ENCODE measurements around the gene CDC16.
"Not testable (repeated sequence)": the region's sequence is repeated elsewhere in the genome, so short reads cannot be mapped to it uniquely, and the experiment has no call there.

CDC16 gene

DNA sequence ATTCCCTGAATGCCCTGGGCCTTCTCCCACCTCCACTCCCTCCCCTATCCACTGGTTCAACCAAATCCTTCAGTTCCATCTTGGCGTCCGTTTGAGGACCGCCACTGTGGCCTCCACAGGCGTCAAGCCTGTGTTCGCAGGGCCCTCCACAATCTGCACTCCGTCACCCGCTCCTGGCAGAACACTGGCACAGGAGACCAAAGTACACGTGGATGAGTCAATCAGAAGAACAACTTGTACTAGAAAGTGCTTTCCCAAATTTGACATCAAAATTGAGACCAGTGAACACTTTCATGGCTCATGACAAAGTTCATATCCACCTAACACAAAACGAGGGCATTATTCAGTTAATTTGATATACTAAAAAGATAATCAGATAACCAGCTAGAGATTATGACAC is 6.5 kb upstream of the CDC16 start:
- DNase-seq (ENCODE audit: low read depth, low spot score): no peak

DNA sequence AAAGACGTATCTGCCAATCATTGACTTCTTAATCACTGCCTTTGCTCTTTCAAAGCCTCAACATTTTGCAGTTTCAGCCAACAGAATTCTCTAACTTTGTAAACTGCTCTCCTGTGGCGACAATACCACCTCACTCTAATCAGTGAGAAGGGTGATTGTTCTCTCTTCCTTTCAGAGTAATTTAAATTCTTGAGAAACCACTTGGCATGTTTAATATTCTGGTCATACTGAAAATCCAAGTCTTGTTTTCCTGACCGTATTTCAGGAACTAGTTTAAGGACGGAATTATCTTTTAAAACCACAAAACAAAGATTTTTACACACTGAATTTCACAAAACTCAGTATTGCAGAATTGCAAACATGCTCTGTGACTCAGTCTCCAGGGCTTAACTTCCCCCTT is 5.2 kb upstream of the CDC16 start:
- DNase-seq (ENCODE audit: low read depth, low spot score): no peak

DNA sequence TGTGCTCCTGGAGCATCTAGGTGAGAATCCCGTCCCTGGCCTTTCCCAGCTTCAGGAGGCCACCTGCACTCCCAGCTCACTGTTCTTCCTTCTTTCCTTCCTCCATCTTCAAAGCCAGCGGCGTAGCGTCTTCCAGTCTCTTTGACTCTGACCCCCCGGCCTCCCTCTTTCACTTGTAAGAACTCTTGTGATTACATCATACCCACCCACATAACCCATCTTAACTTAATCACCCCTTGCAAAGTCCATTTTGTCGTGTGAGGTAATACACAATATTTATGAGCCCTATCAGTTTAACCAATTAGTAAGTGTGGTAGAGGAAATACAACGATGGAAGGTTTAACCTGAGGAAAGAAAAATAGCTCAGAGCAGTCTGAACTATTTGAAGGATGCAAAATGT is 4.6 kb upstream of the CDC16 start:
- no peak for DNase-seq (ENCODE audit: low read depth, low spot score)

DNA sequence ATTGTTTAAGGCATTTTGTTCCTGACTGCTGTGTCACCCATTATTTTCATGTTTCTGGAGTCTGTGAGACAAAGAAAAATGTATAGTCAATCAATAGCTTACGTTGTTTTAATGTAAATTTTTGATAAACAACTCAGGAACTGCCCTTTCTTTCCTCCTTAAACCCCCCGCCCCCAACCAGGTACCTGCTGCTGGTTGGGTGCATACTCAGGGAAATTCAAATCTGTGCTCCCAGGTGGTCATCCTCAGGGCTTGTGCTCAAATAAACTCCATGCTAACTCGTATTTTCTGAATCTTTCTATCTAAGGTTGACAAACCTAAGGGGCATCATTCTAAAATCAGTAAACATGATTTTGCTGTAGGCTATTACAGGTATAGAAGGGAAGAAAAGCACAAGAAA is 4.1 kb upstream of the CDC16 start:
- DNase-seq (ENCODE audit: low read depth, low spot score): no peak

DNA sequence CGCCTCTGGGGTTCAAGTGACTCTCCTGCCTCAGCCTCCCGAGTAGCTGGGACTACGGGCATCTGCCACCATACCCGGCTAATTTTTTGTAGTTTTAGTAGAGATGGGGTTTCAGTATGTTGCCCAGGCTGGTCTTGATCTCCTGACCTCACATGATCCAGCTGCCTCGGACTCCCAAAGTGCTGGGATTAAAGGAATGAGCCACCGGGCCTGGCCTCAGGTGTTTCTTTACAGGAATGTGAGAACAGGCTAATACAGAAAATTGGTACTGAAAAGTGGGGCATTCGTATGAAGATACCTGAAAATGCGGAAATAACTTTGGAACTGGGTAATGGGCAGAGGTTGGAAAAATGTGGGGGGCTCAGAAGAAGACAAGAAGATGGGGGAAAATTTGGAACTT is 2.8 kb upstream of the CDC16 start:
- no peak for DNase-seq (ENCODE audit: low read depth, low spot score)

DNA sequence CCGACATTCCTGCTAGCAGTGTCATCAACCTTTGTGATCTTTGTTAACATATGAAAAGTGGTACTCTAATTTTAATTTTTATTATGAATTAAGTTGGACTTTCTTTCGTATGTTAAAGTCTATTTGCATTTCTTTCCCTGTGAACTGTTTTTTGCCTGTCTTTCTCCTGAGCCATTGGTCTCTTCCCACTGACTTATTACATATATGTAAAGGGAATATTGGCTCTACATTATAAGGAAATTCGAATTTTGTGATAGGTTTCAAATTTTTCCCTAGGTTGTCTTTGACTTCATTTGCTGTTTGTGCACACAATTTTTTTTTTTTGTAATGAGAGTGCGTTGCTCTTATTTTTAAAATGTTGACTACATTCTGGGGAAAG is 442 bp upstream of the CDC16 start:
- DNase-seq (ENCODE audit: low read depth, low spot score): no peak

DNA sequence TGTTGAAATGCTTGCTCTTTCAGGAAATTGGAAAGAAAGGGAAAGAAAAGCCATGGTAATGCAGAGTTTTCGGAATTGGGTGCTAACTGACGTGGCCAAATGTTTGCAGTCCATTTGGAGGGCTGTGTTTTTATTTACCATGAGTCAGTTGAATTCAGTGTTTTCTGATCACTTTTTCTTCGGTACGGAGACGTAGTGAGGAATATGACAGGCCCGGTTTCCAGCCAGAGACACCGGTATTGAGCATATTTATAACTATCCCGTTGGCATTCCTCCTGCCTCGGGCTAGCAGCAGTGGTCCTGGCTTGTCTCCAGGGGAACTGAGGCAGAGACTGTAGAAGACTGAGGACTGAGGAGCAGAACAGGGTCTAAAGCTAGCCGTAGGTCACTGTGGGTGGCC is 1.0 kb downstream of the CDC16 start:
- no peak for DNase-seq (ENCODE audit: low read depth, low spot score)

DNA sequence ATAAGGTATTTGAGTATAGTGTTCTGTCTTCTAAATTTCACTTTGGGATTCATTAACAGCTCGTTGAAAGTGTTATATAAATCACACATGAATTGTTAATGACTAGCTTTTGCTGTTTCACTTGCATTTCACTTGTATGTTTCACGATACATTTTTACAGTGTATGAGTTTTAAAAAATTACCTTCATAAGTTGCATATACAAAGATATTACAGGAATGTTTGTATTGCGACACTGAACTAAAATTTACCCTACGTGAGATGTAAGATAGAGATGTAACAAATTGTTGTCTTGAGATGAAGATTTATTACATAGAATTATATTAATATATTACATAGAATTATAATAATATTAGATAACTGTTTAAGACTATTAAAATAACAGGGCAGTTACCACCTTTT is 1.5 kb downstream of the CDC16 start:
- DNase-seq (ENCODE audit: low read depth, low spot score): no peak

GRCh38 chr13:114237415-114238112 is 2.9 kb downstream of the CDC16 start:
- DNase-seq (ENCODE audit: low read depth, low spot score): no peak

GRCh38 chr13:114241918-114242317 is 7.2 kb downstream of the CDC16 start:
- DNase-seq (ENCODE audit: low read depth, low spot score): no peak

- DNase-seq (ENCODE audit: low read depth, low spot score): no peak
Measured at GRCh38 chr13:114243971-114244370, 9.3 kb downstream of the CDC16 start.

GRCh38 chr13:114244637-114245036 is 9.9 kb downstream of the CDC16 start:
- no peak for DNase-seq (ENCODE audit: low read depth, low spot score)

GRCh38 chr13:114248011-114248410 is 13.3 kb downstream of the CDC16 start:
- no peak for DNase-seq (ENCODE audit: low read depth, low spot score)

DNA sequence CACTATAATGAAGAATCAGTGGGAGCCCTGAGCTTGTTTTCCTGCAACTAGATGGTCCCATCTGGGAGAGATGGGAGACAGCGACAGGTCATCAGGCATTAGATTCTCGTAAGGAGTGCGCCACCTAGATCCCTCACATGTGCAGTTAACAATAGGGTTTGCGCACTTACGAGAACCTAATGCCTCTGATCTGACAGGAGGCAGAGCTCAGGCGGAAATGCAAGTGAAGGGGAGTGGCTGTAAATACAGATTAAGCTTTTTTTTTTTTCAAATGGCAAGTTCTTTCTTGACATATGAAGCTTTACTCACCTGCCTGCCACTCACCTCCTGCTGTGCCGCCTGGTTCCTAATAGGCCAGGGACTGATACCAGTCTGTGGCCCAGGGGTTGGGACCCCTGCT is 14.4 kb downstream of the CDC16 start:
- DNase-seq (ENCODE audit: low read depth, low spot score): no peak

DNA sequence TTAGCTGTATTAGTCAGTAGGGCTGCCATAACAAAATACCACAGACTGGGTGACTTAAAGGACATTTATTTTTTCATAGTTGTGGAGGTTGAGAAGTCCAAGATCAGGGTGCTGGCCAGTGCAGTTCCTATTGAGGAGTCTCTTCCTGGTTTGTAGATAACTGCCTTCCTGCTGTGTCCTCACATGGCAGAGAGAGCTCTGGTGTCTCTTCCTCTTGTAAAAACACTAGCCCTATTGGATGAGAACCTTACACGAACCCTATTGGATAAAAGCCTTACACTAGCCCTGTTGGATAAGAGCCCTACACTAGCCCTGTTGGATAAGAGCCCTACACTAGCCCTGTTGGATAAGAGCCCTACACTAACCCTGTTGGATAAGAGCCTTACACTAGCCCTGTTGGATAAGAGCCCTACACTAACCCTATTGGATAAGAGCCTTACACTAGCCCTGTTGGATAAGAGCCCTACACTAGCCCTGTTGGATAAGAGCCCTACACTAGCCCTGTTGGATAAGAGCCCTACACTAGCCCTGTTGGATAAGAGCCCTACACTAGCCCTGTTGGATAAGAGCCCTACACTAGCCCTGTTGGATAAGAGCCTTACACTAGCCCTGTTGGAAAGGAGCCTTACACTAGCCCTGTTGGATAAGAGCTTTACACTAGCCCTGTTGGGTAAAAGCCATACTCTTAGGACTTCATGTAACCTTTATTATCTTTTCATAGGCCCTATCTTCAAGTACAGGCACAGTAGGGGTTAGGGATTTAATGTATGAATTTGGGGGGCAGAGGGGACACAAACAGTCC is 17.1 kb downstream of the CDC16 start:
- not testable (repeated sequence) for DNase-seq (ENCODE audit: low read depth, low spot score)

DNA sequence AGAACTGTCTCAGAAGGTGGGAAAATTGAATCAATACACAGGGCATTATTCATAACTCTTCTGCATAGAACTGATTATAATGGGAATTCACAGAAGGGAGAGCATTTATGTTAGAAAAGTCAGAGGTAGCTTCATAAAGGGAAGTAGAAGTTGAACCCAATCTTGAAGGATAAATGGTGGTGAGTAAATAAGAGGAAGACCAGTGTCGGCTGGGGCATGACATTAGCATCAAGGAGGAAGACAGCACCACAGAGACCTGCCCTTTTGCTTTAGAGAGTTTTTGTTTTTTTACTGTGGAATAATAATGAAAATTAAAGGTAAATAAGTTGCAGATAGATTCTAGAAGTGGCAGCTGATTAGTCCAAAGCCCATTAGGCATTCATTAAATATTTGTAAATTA is 21.9 kb downstream of the CDC16 start:
- DNase-seq (ENCODE audit: low read depth, low spot score): no peak

DNA sequence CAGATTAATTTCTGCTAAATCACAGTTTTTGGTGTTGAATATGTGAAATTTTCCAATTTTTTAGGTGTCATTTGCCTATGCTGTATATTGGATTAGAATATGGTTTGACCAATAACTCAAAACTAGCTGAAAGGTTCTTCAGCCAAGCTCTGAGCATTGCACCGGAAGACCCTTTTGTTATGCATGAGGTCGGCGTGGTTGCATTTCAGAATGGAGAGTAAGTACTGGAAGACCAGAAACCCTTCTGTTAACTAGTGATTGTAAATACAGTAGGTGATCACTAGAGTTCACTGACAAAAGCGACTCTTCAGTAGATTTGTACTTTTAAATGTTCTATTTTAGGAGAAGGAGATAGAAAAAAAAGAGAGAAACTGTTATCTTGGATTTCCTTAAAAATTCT is 22.3 kb downstream of the CDC16 start:
- DNase-seq (ENCODE audit: low read depth, low spot score): no peak

- no peak for DNase-seq (ENCODE audit: low read depth, low spot score)
Measured at GRCh38 chr13:114258589-114258988, 23.9 kb downstream of the CDC16 start.

- DNase-seq (ENCODE audit: low read depth, low spot score): no peak
Measured at GRCh38 chr13:114259374-114259773, 24.7 kb downstream of the CDC16 start.

- DNase-seq (ENCODE audit: low read depth, low spot score): no peak
Measured at GRCh38 chr13:114259974-114260373, 25.3 kb downstream of the CDC16 start.

- no peak for DNase-seq (ENCODE audit: low read depth, low spot score)
Measured at GRCh38 chr13:114260814-114261213, 26.1 kb downstream of the CDC16 start.

DNA sequence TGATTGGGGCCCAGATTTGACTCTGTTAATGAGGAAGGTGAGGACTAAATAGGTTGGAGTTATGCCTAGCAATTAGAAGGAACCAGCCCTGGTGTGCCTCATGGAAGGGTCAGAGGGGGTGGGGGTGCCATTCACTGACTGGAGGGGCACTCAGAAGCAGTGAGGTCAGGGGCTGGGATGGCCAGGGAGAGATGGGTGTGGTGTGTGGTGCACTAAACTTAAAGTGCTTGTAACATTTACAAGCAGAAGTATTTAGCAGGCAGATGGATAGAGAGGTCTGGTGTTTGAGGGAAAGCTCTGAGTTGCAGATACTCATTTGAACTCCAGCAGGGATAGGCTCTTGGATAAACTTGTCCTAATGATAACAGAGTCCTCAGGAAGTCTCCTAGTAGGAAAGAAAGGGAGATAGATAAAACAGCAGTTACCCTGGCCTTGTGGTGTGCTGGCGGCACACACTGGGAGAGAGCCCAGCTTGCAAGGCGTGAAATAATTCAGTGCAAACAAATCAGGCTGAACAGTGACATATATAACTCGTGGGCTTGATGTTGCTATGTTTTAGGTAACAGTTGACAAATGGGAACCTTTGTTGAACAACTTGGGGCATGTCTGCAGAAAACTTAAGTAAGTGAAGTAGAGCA is 26.8 kb downstream of the CDC16 start:
- DNase-seq (ENCODE audit: low read depth, low spot score): no peak

- DNase-seq (ENCODE audit: low read depth, low spot score): no peak
Measured at GRCh38 chr13:114263578-114263977, 28.9 kb downstream of the CDC16 start.

All from smooth muscle cell of the brain vasculature (primary cell).